C4-2B (cell line): ENCODE data around the gene IHH.

Source experiments
- ZFX ChIP-seq: fragments of 450-650 bp; IDR thresholded peaks from 2 replicates; pipeline ENCODE4 v1.6.1; 2017
- TF ChIP-seq, protein P1 (sequence below): fragments of 450-650 bp; conservative IDR thresholded peaks from 2 replicates; pipeline ENCODE4 v1.5.1; 2017; ENCODE audit warnings: mild to moderate bottlenecking

DNA sequence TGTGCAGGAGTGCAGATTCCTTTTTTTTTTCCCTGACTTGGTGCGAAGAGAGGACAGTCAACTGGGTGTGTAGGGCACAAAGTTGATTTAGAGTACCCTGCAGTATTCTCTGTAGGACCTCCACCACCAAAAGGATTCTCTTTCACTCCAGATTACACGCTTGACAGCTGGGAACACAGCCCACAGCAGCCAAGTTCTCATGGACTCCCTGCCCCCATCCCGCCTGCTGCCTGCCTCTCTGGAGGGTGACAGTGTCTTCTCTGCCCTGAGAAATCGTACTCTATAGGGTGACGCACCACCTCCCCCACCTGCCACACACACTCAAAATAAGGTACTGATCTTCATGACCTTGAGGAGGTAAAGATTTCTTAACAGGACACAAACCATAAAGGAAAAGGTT is 26.6 kb upstream of the IHH start:
- TF ChIP-seq, protein P1, sequence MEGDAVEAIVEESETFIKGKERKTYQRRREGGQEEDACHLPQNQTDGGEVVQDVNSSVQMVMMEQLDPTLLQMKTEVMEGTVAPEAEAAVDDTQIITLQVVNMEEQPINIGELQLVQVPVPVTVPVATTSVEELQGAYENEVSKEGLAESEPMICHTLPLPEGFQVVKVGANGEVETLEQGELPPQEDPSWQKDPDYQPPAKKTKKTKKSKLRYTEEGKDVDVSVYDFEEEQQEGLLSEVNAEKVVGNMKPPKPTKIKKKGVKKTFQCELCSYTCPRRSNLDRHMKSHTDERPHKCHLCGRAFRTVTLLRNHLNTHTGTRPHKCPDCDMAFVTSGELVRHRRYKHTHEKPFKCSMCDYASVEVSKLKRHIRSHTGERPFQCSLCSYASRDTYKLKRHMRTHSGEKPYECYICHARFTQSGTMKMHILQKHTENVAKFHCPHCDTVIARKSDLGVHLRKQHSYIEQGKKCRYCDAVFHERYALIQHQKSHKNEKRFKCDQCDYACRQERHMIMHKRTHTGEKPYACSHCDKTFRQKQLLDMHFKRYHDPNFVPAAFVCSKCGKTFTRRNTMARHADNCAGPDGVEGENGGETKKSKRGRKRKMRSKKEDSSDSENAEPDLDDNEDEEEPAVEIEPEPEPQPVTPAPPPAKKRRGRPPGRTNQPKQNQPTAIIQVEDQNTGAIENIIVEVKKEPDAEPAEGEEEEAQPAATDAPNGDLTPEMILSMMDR, result no peak
- TF ChIP-seq ZFX, result no peak
